GM21717 (cell line): ENCODE results near the gene SLC25A1.

Experiments
- ATAC-seq: cut with Tn5 transposase; IDR thresholded peaks from one replicate; pipeline ENCODE4 v1.9.1; 2021; ENCODE audit warnings: mild to moderate bottlenecking, moderate library complexity; ENCODE audit not compliant: unreplicated experiment

The SLC25A1 gene

DNA sequence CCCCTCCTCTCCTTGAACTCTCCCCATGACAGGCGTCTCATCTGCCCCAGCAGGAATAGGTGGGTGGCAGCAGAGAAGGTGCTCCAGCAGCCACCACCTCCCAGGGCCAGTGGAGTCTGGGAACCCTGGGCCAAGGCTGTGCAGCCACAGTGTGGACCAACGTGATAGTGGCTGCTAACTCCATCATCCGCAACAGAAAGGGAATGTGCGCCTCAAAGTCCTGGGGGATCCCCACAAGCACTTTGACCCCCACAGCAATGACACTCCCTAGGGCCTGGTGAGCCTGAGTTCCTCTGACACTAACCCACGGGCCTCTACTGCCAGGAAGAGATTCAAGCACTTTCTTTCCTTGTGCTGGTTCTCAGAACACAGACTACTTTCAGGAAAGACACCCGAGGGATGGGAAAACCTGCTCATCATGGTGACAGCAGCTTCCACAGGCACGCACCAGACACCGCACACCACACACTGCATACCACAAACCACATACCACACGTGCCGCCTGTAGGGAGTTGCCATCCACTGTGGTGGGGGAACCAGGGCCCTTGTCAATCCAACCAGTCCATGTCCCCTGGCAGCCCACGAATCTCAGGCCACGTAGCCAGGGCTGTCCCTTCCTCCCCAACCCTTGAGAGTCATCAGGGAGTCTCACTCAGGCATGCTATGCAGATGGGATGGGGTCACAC is 3.4 kb upstream of the SLC25A1 start:
- no peak for ATAC-seq

DNA sequence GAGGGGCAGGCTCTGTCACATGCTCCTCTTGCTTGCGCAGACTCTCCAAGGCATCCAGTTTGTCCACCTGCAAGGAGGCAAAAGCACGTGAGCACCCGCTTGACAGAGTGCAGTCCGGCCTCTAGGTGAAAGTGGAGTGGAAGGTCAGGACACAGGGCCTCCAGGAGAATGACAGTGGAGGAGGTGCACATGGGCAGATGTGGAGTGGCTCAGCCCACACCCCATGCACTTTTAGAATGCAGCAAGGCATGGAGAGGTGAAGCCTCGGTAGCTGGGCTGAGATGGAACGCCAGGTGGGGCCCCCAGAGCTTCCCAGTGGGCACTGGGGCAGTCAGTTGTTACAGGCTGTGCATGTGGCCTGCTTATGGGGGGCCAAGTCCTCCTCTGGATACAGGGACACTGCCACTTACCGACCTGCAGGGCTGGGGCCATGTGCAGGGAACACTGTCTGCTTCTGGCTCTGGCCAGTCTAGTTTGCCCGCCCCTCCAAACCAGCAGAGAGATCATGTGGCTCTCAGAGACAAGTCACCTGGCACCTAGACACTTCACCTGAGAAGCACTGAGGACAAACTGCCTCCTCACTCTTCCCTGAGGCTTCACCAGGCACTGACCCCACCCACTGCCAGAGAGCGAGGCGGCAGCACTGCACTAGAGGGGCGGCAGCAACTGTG is 2.3 kb upstream of the SLC25A1 start:
- ATAC-seq: no peak

DNA sequence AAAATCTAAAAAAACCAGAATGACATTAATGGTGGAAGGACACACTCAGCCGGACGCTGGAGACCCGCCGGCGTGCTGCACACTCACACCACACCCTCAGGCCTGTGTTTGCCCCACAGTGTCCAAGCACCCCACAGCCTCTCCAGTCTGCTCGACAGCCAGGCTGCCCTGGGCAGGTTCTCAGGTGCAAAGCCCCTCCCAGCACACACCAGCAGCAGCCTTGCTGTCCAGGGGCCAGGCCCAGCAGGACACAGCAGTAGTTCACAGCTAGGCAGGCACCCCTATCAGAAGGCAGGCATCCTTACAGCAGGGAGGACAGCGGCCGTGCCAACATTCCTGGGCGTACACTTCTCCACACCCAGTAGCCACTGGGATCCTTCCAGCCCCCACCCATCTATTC is 1.7 kb upstream of the SLC25A1 start:
- ATAC-seq: no peak

DNA sequence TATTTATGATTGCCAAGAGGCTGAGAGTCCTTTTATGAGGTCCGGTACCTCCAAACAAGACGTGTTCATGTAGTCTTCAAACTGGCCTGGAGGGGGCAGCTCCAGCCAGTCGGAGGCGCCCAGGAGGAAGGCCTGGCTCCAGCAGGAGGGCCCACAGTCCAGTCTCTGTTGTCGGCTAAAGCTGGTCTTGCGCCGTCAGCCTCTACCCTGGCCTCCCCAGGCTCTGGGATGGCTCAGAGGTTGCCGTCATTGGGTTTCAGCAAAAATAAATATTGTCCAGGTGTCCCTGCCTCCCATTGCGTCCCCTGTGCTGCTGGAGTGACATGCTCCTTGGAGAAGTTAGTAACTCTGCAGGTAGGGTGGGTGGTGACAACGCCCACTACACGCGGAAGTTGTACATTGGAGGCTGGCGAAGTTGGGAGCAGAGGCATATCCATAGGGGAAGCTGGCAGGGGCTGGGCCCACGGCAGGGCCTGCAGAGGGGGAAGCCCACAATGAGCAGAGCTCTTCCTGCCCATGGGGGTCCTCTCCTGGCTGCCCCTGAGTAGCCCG is 1.0 kb upstream of the SLC25A1 start:
- no peak for ATAC-seq

DNA sequence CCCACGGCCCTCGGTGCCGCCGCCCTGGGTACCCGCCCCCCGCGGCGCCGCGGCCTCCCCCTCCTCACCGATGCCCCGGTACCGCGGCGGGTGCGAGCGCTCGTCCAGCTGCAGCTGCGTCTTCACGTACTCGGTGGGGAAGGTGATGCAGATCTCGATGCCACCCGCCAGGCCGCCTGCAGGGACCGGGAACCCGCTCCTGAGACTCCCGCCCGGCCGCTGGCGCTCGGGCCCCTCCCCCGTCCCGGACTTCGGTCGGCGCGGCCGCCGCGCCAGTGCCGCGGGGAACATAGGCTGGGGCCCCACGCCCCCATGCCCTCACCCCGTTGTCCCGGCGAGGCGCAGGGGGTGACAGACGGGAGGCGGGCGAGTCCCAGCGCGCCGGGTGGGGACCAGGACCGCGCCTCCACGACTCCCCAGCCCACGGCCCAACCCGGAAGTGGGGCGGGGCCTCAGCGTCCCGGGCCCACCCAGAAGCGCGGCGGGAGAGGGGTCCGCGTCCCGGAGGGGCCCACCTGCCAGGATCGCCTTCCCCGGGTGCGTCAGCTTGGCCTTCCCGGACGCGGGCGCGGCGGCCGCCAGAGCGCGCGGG is 375 bp downstream of the SLC25A1 start:
- peak; percentile 25 for ATAC-seq

DNA sequence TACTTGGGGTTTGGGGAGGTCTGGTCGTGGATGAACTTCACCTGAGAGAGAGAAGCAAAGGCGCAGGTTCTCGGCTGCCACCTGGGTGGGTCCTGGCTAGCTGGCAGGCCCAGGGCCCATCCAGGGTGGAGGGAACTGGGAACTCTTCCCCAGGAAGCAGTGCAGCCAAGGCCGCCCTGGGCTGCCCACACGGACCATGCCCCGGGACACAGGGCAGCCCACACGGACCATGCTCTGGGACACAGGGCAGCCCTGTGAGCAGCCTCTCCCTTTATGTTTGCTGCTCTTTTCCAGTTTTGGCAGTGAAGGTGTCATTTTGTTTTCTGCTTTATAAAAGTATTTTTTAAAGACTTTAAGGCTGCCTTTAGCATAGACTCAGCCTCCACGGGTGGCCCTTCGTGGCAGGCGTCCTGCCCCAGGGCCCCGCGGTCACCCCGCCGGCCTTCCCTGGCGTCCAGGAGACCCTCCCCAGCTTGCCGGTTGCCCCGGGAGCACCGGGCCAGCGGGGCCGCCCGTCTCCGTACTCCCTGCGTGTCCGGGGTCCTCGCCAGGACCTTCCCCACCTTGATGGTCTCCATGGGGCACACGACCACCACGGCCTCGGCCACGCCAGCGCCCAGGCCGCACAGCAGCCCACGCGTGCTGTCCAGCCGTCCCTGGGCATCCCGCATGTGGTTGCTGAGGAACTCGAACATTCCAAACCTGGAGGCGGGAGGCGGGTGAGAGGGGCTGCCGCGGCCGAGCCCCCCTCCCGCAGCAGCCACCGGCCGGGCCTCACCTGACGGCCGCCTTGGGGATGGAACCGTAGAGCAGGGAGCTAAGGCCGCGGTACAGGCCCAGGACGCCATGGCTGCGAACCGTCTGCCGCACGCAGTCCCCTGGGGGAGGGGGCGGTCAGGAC is 1.1 kb downstream of the SLC25A1 start:
- no peak for ATAC-seq

DNA sequence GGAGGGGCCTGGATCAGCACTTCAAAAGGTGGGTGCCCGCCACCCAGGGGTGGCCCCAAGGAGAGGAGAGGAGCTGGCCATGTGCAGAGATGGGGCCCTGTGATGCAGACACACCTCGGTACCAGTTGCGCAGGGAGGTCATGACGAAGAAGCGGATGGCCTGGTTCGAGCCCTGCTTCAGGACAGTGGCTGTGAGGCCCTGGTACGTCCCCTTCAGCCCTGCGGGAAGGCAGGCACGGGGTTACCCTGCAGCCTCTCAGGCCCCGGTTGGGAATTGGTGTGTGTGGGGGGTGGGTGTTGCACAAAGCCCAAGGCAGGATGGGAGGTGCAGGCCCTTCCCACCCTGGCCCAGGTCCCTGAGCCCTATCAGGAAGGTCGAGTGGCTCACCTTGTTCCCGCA is 1.8 kb downstream of the SLC25A1 start:
- no peak for ATAC-seq

DNA sequence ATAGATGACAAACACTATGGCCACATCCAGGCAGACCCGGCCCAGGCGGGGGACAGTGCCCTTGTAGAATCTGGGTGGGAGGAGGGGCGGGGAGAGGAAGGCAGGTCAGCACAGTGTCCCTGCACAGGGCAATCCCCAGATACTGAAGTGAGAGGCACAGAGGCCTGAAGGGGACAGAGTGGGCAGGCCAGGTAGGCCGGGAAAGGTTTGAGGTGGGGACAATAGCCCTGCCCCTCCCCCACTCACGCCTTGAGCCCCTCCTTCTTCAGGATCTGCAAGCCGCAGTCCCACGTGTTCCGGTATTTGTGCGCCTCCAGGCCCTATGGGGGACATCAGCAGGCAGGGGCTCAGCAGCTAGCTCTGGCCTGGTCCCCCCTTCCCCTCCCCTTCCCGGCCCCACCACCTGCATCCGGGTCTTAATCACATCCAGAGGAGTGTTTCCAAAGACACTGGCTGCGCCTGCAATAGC is 2.3 kb downstream of the SLC25A1 start:
- ATAC-seq: no peak

DNA sequence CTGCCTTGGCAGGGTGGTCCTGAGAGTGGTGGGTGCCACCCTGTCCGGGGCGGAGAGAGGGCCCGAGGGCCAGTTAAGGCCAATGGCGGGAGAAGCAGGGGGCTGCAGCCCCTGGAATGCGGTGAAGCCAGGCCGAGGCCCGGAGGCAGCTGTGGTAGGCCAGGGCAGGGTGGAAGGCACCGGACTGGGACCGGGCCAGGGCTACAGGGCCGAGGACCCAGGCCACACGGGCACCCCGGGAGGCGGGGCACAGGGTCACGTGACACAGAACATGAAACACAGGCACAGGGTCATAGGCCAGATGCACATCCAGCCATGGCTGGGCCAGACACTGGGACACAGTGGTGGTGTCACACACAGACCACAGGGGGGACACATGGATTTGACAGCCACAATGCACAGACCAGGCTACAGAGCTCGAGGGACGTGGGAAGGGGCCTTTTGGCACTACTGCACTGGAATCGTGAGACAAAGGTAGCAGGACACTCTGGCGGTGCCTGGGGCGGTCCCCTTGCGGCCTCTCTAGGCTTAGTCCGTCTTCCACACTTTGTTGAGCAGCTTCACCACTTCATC is 2.8 kb downstream of the SLC25A1 start:
- no peak for ATAC-seq

DNA sequence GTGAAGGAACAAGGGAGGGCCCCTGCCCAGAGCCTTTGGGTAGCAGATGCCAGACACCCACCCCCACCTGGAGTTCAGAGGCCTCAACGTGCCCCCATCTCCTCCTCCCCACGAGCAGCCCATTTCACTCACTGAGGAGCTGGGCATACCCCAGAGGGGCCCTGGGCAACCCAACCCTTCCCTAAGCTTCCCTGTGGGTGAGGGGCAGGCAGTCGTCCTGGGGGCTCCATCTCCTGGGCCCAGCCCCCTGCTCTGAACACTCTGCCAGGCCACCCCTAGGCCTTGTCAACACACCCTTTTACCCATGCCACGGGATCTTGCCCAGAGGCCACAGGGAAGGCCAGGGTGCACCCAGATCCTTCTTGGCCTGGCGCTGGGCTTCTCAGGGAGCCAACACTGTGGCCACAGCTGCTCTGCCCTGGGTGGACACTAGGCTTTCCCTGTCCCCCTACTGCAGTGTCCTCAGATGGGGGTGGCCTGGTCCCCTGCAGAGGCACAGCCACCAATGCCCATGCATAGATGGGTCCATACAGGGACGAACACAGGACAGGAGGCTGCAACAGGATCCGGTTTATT is 3.4 kb downstream of the SLC25A1 start:
- no peak for ATAC-seq

DNA sequence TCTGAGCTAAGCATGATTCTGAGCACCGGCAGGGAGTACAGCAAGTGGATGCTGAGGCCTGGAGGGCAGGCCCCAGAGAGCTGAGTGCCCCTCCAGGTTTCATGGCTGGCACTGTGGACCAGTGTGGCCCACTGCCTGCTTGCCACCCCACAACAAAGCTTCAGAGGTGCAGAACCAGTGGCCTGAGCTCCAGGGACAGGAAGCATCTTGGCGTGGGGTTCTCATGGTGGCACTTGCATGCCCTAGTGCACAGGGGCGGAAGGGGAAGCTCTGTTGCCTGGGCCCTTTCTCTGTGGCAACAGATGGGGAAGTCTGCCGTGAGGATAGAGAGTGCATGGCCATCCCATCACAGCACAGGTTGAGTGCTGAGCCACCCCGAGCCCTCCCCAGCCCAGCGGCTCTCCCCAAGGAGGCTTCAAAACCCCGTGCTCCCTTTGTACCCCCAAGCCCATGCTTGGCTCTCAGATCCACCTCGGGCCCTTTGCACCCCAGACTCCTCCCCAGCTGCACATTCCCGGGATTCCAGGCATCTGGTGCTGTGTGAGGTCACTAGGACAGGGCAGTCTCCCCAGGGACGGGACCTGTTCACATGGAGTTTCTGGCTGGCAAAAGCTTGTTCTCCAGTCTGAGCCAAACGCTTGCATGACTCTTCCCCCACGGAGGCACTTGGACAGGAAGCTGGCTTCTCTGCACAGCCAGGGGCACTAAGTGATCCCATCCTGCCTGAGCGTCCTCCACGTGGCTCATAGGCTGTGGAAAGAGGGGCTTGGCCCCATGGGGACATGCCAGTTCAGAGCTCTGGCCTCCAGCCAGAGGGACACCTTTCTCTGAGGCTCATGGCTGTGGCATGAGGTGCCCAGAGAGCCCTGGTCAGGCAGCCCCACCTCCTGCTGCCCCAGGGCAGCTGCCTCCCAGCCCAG is 4.2 kb downstream of the SLC25A1 start:
- no peak for ATAC-seq

DNA sequence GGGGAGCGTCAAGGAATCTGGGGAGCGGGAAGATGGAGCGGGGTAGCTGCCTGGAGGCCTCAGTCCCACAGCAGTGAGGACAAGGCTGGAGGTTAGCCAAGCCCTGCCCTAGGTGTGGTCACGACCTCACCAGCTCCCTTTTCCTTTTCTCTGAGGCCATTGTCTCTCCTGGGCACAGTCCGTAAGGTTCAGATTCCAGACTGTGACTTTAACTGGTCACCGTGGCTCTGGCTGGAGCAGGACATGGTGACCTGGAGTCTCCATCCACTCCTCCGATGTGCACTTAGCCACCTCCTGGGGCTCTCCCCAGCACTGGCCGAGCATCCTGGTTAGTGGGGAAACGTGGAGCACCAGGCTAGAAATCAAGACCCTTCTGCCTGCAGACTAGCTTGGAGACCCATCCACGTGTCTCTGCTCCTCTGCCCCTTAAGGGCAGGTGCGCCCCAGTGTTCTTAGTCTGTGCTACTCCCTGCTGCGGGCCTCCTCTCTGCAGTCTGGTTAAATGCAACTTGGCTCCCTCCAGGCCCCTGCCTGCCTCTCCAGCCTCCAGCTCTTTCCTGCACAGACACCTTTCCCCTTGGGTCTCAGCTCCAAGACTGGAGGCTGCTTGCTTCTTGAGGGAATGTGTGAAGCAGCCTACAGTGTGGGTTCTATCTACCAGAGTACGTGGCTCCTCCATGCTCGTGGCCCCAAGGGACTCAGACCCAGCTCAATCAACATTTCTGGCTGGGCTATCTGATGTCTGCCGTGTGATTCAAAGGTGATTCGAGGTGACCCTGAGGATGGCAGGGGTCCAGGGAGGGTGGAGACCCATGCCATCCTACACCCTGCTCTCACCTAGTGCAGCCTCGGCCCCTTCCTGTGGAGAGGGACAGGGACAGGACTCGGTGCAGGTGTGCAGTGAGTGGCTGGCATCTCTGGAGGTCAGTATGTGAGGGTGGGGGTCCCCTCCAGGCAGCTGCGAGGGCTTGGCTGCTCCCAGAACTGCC is 5.2 kb downstream of the SLC25A1 start:
- no peak for ATAC-seq

DNA sequence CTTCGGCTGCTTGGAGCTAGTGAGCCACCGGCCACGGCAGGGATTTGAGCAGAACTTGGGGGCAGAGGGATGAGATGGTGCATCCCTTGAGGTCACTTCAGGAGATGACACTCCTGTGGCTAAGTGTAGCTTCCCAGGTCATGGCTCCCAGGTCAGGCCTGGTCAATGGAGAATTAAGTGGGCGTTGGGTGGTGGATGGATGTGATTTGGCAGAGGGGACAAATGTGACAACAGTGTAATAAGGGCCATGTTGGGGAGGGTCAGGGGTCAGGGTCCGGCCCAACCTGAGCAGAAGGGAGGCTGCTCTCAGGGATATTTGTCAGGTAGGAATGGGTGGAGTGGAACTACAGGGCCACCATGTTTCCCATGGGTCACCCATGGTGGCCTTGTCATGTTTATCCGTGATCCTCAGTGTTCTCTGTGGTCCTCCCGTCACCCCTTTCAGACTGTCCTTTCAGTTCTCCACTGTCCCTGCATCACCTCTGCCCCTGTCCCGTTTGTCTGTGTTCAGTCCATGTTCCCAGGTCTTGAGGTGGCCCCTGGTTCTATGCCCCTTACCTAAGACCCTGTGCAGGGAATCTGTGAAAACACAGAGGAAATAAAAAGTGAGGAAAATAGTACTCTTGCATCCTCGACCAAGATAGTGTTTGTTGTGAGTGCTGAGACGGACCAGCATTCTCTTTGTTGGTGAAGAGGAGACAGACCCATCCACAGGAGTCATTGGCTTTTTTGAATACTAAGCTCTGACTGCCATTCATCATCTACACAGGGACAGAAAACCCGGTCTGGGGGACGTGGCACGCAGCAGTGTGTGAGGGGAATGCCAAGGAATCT is 6.1 kb downstream of the SLC25A1 start:
- ATAC-seq: no peak

DNA sequence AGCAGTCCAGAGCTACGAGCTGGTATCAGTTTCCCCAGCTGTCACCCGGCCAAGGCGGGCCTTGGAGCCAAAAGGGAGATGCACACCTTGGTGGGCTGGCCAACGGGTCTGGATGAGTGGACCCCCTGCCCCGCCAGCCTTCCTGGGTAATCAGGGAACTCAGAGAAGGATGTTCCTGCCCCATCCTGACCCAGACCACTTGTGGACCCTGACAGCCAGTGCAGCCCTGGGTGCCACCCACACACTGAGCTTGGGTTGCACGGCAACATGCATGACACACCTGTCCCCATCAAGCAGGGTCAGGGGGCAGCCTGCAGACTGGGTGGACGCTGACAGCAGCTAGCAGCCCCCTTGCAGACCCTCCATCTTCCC is 8.6 kb downstream of the SLC25A1 start:
- no peak for ATAC-seq

DNA sequence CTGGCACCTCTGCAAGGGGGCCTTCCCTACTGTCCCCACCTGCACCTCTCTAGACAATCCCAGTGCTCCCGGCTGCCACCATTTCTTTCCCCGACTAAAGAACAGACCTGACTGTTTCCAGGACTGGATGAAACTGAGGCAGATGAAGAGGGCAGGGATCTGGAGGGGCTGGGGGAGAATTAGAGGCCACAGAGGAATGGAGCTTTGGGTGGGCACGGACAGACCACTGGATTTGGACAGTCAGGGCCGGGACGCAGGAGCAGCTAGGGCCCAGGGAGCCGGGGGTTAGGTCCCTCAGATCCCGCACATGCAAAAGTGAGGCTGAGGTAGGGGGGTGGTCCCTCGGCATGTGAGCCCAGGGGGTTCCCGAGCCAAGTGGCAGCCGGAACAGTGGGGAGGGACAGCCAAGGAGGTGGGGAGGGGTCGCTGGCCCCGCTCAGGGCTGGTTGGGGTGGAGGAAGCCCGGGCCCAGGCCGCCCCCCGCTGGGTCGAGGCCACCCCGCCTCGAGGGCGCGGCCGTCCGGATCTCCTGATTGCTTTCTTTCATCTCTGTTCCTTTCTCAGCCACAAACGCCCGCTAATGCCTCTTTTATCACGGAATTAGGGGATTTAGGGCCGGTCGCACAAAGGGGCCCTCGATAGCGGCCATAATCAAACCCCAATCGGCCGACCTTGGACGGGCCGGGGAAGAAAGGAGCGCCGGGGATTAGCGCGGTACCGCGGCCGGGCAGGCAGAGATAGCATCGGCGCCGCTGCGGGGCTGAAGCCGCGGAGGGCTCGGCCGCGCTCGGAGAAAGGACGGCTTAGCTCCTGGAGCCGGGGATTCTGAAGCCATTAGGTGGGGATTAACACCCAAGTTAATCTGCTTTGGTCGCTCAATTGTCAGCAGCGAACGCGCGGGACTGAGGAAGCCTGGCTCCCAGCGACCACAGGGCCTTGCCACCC is 9.3 kb downstream of the SLC25A1 start:
- ATAC-seq: no peak
